Lower leg skin (tissue), 3 donors: ENCODE results near the gene SUGCT.

Source experiments
- POLR2A ChIP-seq, 2 donors: fragments of 450-650 bp; IDR thresholded peaks; one replicate each; pipeline ENCODE4 v1.6.1; 2016 to 2017; ENCODE audit warnings: antibody characterized with exemption in 2 of 2, mild to moderate bottlenecking in 1 of 2, moderate library complexity in 1 of 2
- TF ChIP-seq, protein P1 (sequence below), 3 donors: fragments of 450-650 bp; IDR thresholded peaks; one replicate each; pipeline ENCODE4 v1.5.1; 2016; ENCODE audit warnings: antibody characterized with exemption in 3 of 3, mild to moderate bottlenecking in 3 of 3, moderate library complexity in 2 of 3

DNA sequence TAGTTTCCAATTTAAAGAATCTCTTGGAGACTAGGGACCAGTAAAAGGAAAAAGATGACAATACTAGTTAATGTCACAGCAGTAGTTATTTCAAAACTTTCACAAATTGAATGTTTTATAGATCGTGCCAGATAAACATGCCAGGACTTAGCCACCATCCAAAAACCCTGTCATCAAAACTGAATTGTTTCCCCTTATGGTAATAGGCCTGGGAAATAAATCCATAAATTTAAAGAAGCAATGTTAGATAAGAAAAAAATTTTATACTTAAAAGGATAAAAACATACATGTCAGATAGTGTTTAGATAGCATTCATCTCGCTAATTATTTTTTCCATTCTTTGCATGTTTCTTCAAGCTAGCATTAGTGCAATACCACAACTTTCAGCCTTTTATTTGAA lies 71.2 kb downstream of the SUGCT start:
- TF ChIP-seq, protein P1, sequence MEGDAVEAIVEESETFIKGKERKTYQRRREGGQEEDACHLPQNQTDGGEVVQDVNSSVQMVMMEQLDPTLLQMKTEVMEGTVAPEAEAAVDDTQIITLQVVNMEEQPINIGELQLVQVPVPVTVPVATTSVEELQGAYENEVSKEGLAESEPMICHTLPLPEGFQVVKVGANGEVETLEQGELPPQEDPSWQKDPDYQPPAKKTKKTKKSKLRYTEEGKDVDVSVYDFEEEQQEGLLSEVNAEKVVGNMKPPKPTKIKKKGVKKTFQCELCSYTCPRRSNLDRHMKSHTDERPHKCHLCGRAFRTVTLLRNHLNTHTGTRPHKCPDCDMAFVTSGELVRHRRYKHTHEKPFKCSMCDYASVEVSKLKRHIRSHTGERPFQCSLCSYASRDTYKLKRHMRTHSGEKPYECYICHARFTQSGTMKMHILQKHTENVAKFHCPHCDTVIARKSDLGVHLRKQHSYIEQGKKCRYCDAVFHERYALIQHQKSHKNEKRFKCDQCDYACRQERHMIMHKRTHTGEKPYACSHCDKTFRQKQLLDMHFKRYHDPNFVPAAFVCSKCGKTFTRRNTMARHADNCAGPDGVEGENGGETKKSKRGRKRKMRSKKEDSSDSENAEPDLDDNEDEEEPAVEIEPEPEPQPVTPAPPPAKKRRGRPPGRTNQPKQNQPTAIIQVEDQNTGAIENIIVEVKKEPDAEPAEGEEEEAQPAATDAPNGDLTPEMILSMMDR (IDR thresholded peaks at IDR 0.05), result no peak
- TF ChIP-seq POLR2A (IDR thresholded peaks at IDR 0.05), result no peak
